HCT116 (cell line): Measurements from ENCODE around the gene SGCA. TPM values are rescaled to one million over a fixed set of nuclear protein-coding genes. Genes with fewer than 3 reads are reported as not detected.
A peak's percentile ranks its signal among the peaks of the same experiment; 100 is the strongest.

Source experiments
- ATAC-seq: fragments of 200-7000 bp; cut with Tn5 transposase; 2 replicates; pipeline ENCODE4 v1.9.1; 2020; ENCODE audit warnings: mild to moderate bottlenecking, moderate library complexity
- BruUV-seq: library from RNA; stranded (reverse); fragments of 400-500 nt; replicated peaks from 2 replicates; lab custom pipeline; 2021; lab: Mats Ljungman, UMichigan
- CTCF ChIA-PET: fragments of 300-600 bp; sonication (Branson Sonifier 250); formaldehyde crosslinking; loops from one replicate; lab custom pipeline; 2021; ENCODE audit warnings: antibody characterized with exemption; lab: Charles Lee
- POLR2A ChIA-PET: fragments of 300-600, 350-600 bp; sonication (Branson Sonifier 250); formaldehyde crosslinking; loops from one replicate; lab custom pipeline; 2021; ENCODE audit warnings: antibody characterized with exemption; lab: Charles Lee
- RAD21 ChIA-PET, 2 experiments: fragments of 300-600 bp; sonication (Branson Sonifier 250); formaldehyde crosslinking; loops; one replicate each; lab custom pipeline; 2023; ENCODE audit warnings: low total read pairs in 2 of 2; ENCODE audit not compliant: uncharacterized antibody in 2 of 2, unreplicated experiment in 2 of 2, low non-redundant PET in 1 of 2; lab: Charles Lee
- DNase-seq: peaks from one replicate; pipeline ENCODE4 v3.0.0-alpha.2; 2010; ENCODE audit warnings: low read depth, low spot score
- H2AFZ ChIP-seq: fragments of 200-600 bp; shearing (Covaris generic), sonication (generic); 2 replicates; pipeline ENCODE4 v1.6.1; 2017; ENCODE audit warnings: low read depth, mixed run types, mixed read lengths, antibody characterized with exemption, low read length; ENCODE audit not compliant: poor library complexity, severe bottlenecking
- H3K27ac ChIP-seq: 2 replicates; pipeline ENCODE4 v1.5.1; 2012; ENCODE audit warnings: low read depth, low read length
- H3K27me3 ChIP-seq: fragments of 200-600 bp; sonication (generic); 2 replicates; pipeline ENCODE4 v1.6.1; 2016; ENCODE audit warnings: mixed run types, low read length, mixed read lengths; ENCODE audit not compliant: insufficient read depth
- H3K36me3 ChIP-seq, 2 experiments: fragments of 200-500 bp in 1 of 2; fragments of 200-600 bp in 1 of 2; sonication (Bioruptor generic) in 1 of 2; sonication (generic) in 1 of 2; 2 replicates each; pipeline versions ENCODE4 v1.5.1 to v1.6.1; 2014 to 2016; ENCODE audit warnings: low read length in 2 of 2, inconsistent platforms in 1 of 2, mixed read lengths in 1 of 2, mixed run types in 1 of 2; ENCODE audit not compliant: insufficient read depth in 2 of 2, control insufficient read depth in 1 of 2
- H3K4me1 ChIP-seq, 2 experiments: fragments of 200-600 bp in 1 of 2; sonication (generic) in 1 of 2; 2 replicates each; pipeline versions ENCODE4 v1.5.1 to v1.6.1; 2012 to 2017; ENCODE audit warnings: low read length in 2 of 2, inconsistent platforms in 1 of 2, mild to moderate bottlenecking in 1 of 2, mixed read lengths in 1 of 2, mixed run types in 1 of 2, moderate library complexity in 1 of 2; ENCODE audit not compliant: insufficient read depth in 2 of 2, control insufficient read depth in 1 of 2
- H3K4me2 ChIP-seq: fragments of 200-600 bp; sonication (generic); 2 replicates; pipeline ENCODE4 v1.6.1; 2017; ENCODE audit warnings: mixed run types, low read length, mixed read lengths
- H3K4me3 ChIP-seq, 2 experiments: fragments of 200-600 bp in 1 of 2; sonication (generic) in 1 of 2; replicated peaks in 1 of 2; 2 replicates each; pipeline ENCODE4 v1.5.1; 2011 to 2016; ENCODE audit warnings: low read length in 2 of 2, control low read depth in 1 of 2, low read depth in 1 of 2, mild to moderate bottlenecking in 1 of 2, mixed read lengths in 1 of 2, mixed run types in 1 of 2
- H3K79me2 ChIP-seq: fragments of 200-600 bp; sonication (generic); 2 replicates; pipeline ENCODE4 v1.6.1; 2017; ENCODE audit warnings: mild to moderate bottlenecking, mixed run types, low read length, moderate library complexity, mixed read lengths; ENCODE audit not compliant: insufficient read depth
- H3K9ac ChIP-seq: fragments of 200-600 bp; sonication (generic); 2 replicates; pipeline ENCODE4 v1.6.1; 2016; ENCODE audit warnings: low read length, mixed read lengths
- H3K9me2 ChIP-seq: fragments of 200-600 bp; sonication (generic), shearing (Covaris generic); 2 replicates; pipeline ENCODE4 v1.6.1; 2017; ENCODE audit warnings: mixed run types, mild to moderate bottlenecking, moderate library complexity; ENCODE audit not compliant: insufficient read depth
- H3K9me3 ChIP-seq, 2 experiments: fragments of 200-500 bp in 1 of 2; fragments of 200-600 bp in 1 of 2; sonication (Bioruptor generic) in 1 of 2; sonication (generic) in 1 of 2; 2 replicates each; pipeline ENCODE4 v1.6.1; 2014 to 2017; ENCODE audit warnings: low read length in 2 of 2, mixed read lengths in 2 of 2, inconsistent platforms in 1 of 2, low read depth in 1 of 2, mild to moderate bottlenecking in 1 of 2, mixed run types in 1 of 2, moderate library complexity in 1 of 2; ENCODE audit not compliant: control insufficient read depth in 1 of 2, insufficient read depth in 1 of 2
- H4K20me1 ChIP-seq: fragments of 200-600 bp; sonication (generic), shearing (Covaris generic); 2 replicates; pipeline ENCODE4 v1.6.1; 2017; ENCODE audit warnings: mixed run types, mild to moderate bottlenecking, moderate library complexity; ENCODE audit not compliant: insufficient read depth
- CBX3 ChIP-seq: IDR thresholded peaks from 2 replicates; pipeline ENCODE4 v1.6.1; 2012; ENCODE audit warnings: low read depth
- ELF1 ChIP-seq: IDR thresholded peaks from 2 replicates; pipeline ENCODE4 v1.6.1; 2012; ENCODE audit warnings: low read depth, borderline replicate concordance
- EZH2 ChIP-seq: fragments of 200-600 bp; sonication (generic); IDR thresholded peaks from 2 replicates; pipeline ENCODE4 v1.6.1; 2017; ENCODE audit warnings: antibody characterized with exemption, mixed run types
- EZH2phosphoT487 ChIP-seq: fragments of 200-600 bp; IDR thresholded peaks from 2 replicates; pipeline ENCODE4 v1.6.1; 2018; ENCODE audit warnings: antibody characterized with exemption, borderline replicate concordance
- JUND ChIP-seq: IDR thresholded peaks from 2 replicates; pipeline ENCODE4 v1.6.1; 2012
- POLR2AphosphoS5 ChIP-seq: IDR thresholded peaks from 2 replicates; pipeline ENCODE4 v1.6.1; 2011; ENCODE audit warnings: mild to moderate bottlenecking, low read depth, low read length, moderate library complexity
- RAD21 ChIP-seq: IDR thresholded peaks from 2 replicates; pipeline ENCODE4 v1.6.1; 2012; ENCODE audit warnings: low read depth, mild to moderate bottlenecking
- SIN3A ChIP-seq: IDR thresholded peaks from 2 replicates; pipeline ENCODE4 v1.6.1; 2012; ENCODE audit warnings: low read depth
- YY1 ChIP-seq: IDR thresholded peaks from 2 replicates; pipeline ENCODE4 v1.6.1; 2011; ENCODE audit warnings: low read length, low read depth, moderate library complexity, mild to moderate bottlenecking; ENCODE audit not compliant: insufficient replicate concordance; ENCODE audit errors: extremely low read depth
- ZNF274 ChIP-seq: fragments of 200-500 bp; sonication (Bioruptor generic); IDR thresholded peaks from 2 replicates; pipeline ENCODE4 v1.6.1; 2014; ENCODE audit warnings: mild to moderate bottlenecking, low read depth, low read length, inconsistent platforms
- intact Hi-C: fragments of 100-400 bp; cut with micrococcal nuclease; formaldehyde crosslinking; loops from 2 replicates; pipeline ENCODE4 v1.10.0; 2022
- total RNA-seq: library from RNA; stranded (reverse); gene quantifications from one replicate; pipeline ENCODE4 v1.2.1, GENCODE V29; 2021; ENCODE audit not compliant: unreplicated experiment
- TF ChIP-seq, protein P1 (sequence below): IDR thresholded peaks from 2 replicates; pipeline ENCODE4 v1.6.1; 2011; ENCODE audit warnings: mild to moderate bottlenecking, low read length, moderate library complexity; ENCODE audit not compliant: insufficient replicate concordance; ENCODE audit errors: extremely low read depth

SGCA gene
- total RNA-seq, 1 experiment from 2014 or later: 0.37 TPM

DNA sequence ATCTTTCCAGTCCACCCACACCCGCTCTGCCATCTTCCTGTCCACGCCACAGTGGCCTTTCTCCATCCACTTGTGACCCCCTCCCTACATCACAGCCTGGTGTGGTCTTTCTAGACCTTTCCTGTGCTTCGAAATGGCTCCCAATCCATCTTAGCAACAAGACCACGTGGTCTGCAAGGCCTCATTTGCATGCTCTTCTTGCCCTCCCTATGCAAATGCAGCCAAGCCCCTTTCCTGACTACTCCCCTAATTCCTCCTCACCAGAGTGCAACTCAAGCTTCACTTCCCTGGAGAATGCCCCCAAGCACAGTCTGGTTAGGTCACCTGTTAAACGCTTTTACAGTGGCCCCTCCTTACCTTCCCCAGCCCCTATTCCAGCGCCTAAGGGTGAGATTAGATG lies 21.4 kb upstream of the SGCA start:
- CTCF ChIA-PET: no interaction called here
- H3K4me1 ChIP-seq: peaks cover 10 to 30% of the 10 kb centered on the region in 2 experiments; a peak in 3 of 4 replicates
- no peak overlapping the region for H2AFZ ChIP-seq

DNA sequence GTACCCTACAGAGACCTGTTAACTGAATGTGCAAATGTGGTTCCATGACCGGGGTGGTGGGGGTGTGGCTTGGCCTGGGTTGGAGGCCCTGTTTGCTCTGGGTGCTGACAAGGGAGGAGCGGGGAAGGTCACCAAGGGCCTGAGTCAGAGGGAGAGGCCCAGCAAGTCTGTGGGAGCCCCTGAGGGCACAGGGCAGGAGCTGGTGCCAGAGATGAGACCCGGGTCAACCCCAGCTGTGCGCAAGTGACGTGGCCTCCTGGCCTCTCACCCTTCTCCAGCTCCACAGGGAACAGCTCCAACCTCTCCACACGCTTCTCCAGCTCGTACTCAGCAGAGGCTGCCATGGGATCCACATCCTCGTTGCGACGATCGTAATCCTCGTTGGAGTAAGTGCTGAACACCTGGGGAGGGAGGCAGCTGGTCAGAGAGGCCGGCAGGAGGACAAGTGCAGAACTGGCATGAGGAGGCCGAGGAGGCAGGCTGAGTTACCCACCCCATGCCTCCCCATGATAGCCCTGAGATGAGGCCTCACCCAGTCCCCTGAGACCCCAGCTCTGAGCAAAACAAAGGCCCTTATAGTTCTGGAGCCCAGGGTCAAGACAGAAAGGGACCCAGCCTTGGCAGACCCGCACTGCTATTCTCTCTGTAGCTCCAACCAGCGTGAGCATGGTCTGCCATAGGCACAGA lies 20.8 kb upstream of the SGCA start:
- peaks cover 84% of the 10 kb centered on the region for H3K79me2 ChIP-seq
- H3K9ac ChIP-seq: no peak overlapping the region
- TF ChIP-seq YY1 (no peak), CBX3 (no peak), EZH2phosphoT487 (no peak), SIN3A (no peak), EZH2 (no peak), RAD21 (no peak), ELF1 (no peak)
- TF ChIP-seq, protein P1, sequence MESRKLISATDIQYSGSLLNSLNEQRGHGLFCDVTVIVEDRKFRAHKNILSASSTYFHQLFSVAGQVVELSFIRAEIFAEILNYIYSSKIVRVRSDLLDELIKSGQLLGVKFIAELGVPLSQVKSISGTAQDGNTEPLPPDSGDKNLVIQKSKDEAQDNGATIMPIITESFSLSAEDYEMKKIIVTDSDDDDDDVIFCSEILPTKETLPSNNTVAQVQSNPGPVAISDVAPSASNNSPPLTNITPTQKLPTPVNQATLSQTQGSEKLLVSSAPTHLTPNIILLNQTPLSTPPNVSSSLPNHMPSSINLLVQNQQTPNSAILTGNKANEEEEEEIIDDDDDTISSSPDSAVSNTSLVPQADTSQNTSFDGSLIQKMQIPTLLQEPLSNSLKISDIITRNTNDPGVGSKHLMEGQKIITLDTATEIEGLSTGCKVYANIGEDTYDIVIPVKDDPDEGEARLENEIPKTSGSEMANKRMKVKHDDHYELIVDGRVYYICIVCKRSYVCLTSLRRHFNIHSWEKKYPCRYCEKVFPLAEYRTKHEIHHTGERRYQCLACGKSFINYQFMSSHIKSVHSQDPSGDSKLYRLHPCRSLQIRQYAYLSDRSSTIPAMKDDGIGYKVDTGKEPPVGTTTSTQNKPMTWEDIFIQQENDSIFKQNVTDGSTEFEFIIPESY: no peak
- H3K4me2 ChIP-seq: no peak overlapping the region
- ATAC-seq (no peak), DNase-seq (no peak)
- no peaks in the 10 kb centered on the region for H3K27me3 ChIP-seq
- ChIA-PET CTCF (interaction anchor here (0.9 kb wide), 1 partner anchor 8 kb away, joined by 4 read pairs; no protein-coding TSS in a partner anchor), RAD21 (no interaction called here), POLR2A (no interaction called here)
- H3K4me1 ChIP-seq: peaks cover 10 to 30% of the 10 kb centered on the region in 2 experiments; a peak in 3 of 4 replicates
- no peaks in the 10 kb centered on the region for H3K9me2 ChIP-seq
- H3K27ac ChIP-seq: 0 out of 2 replicates have a peak overlapping the region, but pooled peaks have one; percentile 9
- no peaks in the 10 kb centered on the region for H3K9me3 ChIP-seq
- H2AFZ ChIP-seq: no peak overlapping the region
- peaks cover 52 to 72% of the 10 kb centered on the region in 2 experiments for H3K36me3 ChIP-seq
- intact Hi-C loops: no loop called here
- peaks cover 4% of the 10 kb centered on the region; the same call in 1 of the 2 replicates for H4K20me1 ChIP-seq
- H3K4me3 ChIP-seq: no peak overlapping the region
- BruUV-seq: no TSS peak

More for the DNA sequence above, 21.4 kb upstream of the SGCA start:
- H3K79me2 ChIP-seq: peaks cover 79% of the 10 kb centered on the region
- no peaks in the 10 kb centered on the region for H3K27me3 ChIP-seq
- H3K4me2 ChIP-seq: no peak overlapping the region
- no peaks in the 10 kb centered on the region for H3K9me2 ChIP-seq
- ChIA-PET RAD21 (no interaction called here), POLR2A (no interaction called here)
- TF ChIP-seq ZNF274 (no peak), JUND (no peak), POLR2AphosphoS5 (no peak)
- H3K9ac ChIP-seq: no peak overlapping the region
- H3K4me3 ChIP-seq: no peak overlapping the region
- H3K36me3 ChIP-seq: peaks cover 56 to 78% of the 10 kb centered on the region in 2 experiments
- BruUV-seq: no TSS peak
- ATAC-seq: no peak
- no peak for DNase-seq
- H3K9me3 ChIP-seq: no peaks in the 10 kb centered on the region
- peaks cover 4% of the 10 kb centered on the region; the same call in 1 of the 2 replicates for H4K20me1 ChIP-seq
- H3K27ac ChIP-seq: no peak overlapping the region
- intact Hi-C loops: no loop called here
